ENCODE measurements around the gene IER3. TPM values are rescaled to one million over a fixed set of nuclear protein-coding genes. Genes with fewer than 3 reads are reported as not detected.
A peak's percentile ranks its signal among the peaks of the same experiment; 100 is the strongest.

IER3 gene
- total and polyA plus RNA-seq, 2 experiments from 2014 or later: 19.9 to 21.2 TPM

DNA sequence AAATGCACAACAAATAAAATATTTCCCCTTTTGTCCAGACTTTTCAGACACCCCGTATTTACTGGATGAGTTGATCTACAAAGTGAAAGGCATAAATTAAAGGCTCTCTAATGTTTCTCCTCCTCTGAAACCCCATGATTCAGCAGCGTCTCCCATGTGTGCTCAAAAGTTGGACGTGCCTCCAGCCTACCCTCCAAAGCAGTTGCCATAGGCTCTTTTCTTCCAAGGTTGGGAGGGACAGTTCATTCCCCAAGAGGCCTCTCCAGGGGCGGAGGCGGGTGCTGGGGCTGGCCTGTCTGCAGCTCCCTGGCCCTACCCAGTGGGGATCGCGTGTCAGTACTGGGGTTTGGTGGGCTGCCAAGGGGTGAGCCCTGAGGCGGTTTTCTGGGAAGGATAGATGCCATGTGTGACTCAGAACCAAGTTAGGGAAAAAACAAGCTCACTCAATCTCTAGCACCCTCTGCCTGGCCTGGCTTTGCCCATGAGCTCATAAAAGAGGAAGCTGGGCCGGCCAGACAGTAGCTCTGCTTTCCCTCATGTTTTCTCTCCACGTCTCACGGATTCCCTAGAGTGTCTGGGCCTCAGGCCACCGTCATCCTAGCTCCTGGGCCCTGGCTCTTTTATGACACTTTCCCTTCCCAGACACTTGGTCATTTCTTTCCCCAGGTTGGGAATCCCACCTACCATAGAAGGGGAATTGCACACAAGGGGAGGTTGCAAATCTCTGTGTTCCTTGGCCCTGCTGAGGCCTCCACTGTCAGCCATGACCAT is 8.0 kb upstream of the IER3 start:
- Histone ChIP-seq H3K4me3 (no peak overlapping the region), H3K27ac (ENCODE audit: low read depth) (no peak overlapping the region), H3K79me2 (replicated peaks; ENCODE audit: insufficient read depth) (no peaks in the 10 kb centered on the region), H3F3A (replicated peaks; ENCODE audit: low read depth) (no peaks in the 10 kb centered on the region), H4K20me1 (replicated peaks; ENCODE audit: insufficient read depth) (no peaks in the 10 kb centered on the region; the same call in 1 of the 2 replicates), H2AFZ (peak overlapping the region; percentile 32; the same call in 1 of the 2 replicates), H3K9me2 (ENCODE audit: insufficient read depth) (no peaks in the 10 kb centered on the region), H3K4me2 (no peak overlapping the region), H3K36me3 (ENCODE audit: insufficient read depth) (no peaks in the 10 kb centered on the region), H3K4me1 (ENCODE audit: insufficient read depth) (peaks cover 4% of the 10 kb centered on the region; the same call in 1 of the 2 replicates), H3K27me3 (ENCODE audit: insufficient read depth) (no peaks in the 10 kb centered on the region)
- ATAC-seq: peak; percentile 74
- Mint-ChIP-seq H3K27me3 (ENCODE audit: insufficient read depth, low read depth, poor library complexity) (peaks cover 4% of the 10 kb centered on the region), H3K9me3 (no peaks in the 10 kb centered on the region), H3K27ac (no peak overlapping the region), H3K36me3 (ENCODE audit: low read depth) (no peaks in the 10 kb centered on the region), H3K4me1 (peaks cover 12% of the 10 kb centered on the region), H3K4me3 (no peak overlapping the region)
- no peak for DNase-seq (ENCODE audit: low spot score)
- TF ChIP-seq ZNF114 (CRISPR knock-in tag; IDR thresholded peaks at IDR 0.05): no peak

DNA sequence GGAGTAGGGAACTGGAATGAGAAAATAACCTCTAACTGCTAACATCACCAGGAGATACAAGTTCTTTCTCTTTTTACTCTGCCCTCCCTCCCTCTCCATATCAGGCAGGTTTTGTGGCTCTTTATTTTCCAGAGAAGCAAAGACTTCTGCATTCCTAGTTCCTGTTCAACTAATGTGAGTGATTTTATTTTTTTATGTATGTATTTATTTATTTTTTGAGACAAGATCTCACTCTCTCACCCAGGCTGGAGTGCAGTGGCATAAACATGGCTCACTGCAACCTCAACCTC is 6.0 kb upstream of the IER3 start:
- peaks cover 13% of the 10 kb centered on the region for H3K4me1 Mint-ChIP-seq
- H3K27ac Mint-ChIP-seq: no peak overlapping the region
- DNase-seq (ENCODE audit: low spot score): no peak
- no peak overlapping the region for H2AFZ ChIP-seq
- H3K36me3 Mint-ChIP-seq (ENCODE audit: low read depth): no peaks in the 10 kb centered on the region
- peaks cover 4% of the 10 kb centered on the region; the same call in 1 of the 2 replicates for H3K4me1 ChIP-seq (ENCODE audit: insufficient read depth)
- H3K36me3 ChIP-seq (ENCODE audit: insufficient read depth): no peaks in the 10 kb centered on the region
- H3K27me3 Mint-ChIP-seq (ENCODE audit: insufficient read depth, low read depth, poor library complexity): peaks cover 8% of the 10 kb centered on the region
- ATAC-seq: no peak
- H3K4me2 ChIP-seq: no peak overlapping the region
- H3K9me3 Mint-ChIP-seq: no peaks in the 10 kb centered on the region
- no peak overlapping the region for H3K4me3 Mint-ChIP-seq
- H3K27me3 ChIP-seq (ENCODE audit: insufficient read depth): no peaks in the 10 kb centered on the region
- no peaks in the 10 kb centered on the region for H4K20me1 ChIP-seq (replicated peaks; ENCODE audit: insufficient read depth)
- H3K27ac ChIP-seq (ENCODE audit: low read depth): no peak overlapping the region
- no peaks in the 10 kb centered on the region for H3K9me2 ChIP-seq (ENCODE audit: insufficient read depth)
- no peak overlapping the region for H3K4me3 ChIP-seq
- H3K79me2 ChIP-seq (replicated peaks; ENCODE audit: insufficient read depth): no peaks in the 10 kb centered on the region
- H3F3A ChIP-seq (replicated peaks; ENCODE audit: low read depth): no peaks in the 10 kb centered on the region
- no peak for TF ChIP-seq CREB1 (CRISPR knock-in tag; IDR thresholded peaks at IDR 0.05; ENCODE audit: low read depth)
- no peak for TF ChIP-seq STAT1 (IDR thresholded peaks at IDR 0.05; ENCODE audit: unreplicated experiment)
- TF ChIP-seq, protein P1, sequence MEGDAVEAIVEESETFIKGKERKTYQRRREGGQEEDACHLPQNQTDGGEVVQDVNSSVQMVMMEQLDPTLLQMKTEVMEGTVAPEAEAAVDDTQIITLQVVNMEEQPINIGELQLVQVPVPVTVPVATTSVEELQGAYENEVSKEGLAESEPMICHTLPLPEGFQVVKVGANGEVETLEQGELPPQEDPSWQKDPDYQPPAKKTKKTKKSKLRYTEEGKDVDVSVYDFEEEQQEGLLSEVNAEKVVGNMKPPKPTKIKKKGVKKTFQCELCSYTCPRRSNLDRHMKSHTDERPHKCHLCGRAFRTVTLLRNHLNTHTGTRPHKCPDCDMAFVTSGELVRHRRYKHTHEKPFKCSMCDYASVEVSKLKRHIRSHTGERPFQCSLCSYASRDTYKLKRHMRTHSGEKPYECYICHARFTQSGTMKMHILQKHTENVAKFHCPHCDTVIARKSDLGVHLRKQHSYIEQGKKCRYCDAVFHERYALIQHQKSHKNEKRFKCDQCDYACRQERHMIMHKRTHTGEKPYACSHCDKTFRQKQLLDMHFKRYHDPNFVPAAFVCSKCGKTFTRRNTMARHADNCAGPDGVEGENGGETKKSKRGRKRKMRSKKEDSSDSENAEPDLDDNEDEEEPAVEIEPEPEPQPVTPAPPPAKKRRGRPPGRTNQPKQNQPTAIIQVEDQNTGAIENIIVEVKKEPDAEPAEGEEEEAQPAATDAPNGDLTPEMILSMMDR (conservative IDR thresholded peaks at IDR 0.05; ENCODE audit: low read depth in 2 of 2): no peak
- no peak for TF ChIP-seq NANOG (IDR thresholded peaks at IDR 0.05; ENCODE audit: borderline replicate concordance)
- TF ChIP-seq, protein P2, sequence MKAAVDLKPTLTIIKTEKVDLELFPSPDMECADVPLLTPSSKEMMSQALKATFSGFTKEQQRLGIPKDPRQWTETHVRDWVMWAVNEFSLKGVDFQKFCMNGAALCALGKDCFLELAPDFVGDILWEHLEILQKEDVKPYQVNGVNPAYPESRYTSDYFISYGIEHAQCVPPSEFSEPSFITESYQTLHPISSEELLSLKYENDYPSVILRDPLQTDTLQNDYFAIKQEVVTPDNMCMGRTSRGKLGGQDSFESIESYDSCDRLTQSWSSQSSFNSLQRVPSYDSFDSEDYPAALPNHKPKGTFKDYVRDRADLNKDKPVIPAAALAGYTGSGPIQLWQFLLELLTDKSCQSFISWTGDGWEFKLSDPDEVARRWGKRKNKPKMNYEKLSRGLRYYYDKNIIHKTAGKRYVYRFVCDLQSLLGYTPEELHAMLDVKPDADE (IDR thresholded peaks at IDR 0.05): no peak
- TF ChIP-seq JUNB (IDR thresholded peaks at IDR 0.05; ENCODE audit: unreplicated experiment): no peak
- TF ChIP-seq EZH2 (IDR thresholded peaks at IDR 0.05; ENCODE audit: low read depth, unreplicated experiment): no peak
- TF ChIP-seq ZNF114 (CRISPR knock-in tag; IDR thresholded peaks at IDR 0.05): no peak
- TF ChIP-seq, protein P3, sequence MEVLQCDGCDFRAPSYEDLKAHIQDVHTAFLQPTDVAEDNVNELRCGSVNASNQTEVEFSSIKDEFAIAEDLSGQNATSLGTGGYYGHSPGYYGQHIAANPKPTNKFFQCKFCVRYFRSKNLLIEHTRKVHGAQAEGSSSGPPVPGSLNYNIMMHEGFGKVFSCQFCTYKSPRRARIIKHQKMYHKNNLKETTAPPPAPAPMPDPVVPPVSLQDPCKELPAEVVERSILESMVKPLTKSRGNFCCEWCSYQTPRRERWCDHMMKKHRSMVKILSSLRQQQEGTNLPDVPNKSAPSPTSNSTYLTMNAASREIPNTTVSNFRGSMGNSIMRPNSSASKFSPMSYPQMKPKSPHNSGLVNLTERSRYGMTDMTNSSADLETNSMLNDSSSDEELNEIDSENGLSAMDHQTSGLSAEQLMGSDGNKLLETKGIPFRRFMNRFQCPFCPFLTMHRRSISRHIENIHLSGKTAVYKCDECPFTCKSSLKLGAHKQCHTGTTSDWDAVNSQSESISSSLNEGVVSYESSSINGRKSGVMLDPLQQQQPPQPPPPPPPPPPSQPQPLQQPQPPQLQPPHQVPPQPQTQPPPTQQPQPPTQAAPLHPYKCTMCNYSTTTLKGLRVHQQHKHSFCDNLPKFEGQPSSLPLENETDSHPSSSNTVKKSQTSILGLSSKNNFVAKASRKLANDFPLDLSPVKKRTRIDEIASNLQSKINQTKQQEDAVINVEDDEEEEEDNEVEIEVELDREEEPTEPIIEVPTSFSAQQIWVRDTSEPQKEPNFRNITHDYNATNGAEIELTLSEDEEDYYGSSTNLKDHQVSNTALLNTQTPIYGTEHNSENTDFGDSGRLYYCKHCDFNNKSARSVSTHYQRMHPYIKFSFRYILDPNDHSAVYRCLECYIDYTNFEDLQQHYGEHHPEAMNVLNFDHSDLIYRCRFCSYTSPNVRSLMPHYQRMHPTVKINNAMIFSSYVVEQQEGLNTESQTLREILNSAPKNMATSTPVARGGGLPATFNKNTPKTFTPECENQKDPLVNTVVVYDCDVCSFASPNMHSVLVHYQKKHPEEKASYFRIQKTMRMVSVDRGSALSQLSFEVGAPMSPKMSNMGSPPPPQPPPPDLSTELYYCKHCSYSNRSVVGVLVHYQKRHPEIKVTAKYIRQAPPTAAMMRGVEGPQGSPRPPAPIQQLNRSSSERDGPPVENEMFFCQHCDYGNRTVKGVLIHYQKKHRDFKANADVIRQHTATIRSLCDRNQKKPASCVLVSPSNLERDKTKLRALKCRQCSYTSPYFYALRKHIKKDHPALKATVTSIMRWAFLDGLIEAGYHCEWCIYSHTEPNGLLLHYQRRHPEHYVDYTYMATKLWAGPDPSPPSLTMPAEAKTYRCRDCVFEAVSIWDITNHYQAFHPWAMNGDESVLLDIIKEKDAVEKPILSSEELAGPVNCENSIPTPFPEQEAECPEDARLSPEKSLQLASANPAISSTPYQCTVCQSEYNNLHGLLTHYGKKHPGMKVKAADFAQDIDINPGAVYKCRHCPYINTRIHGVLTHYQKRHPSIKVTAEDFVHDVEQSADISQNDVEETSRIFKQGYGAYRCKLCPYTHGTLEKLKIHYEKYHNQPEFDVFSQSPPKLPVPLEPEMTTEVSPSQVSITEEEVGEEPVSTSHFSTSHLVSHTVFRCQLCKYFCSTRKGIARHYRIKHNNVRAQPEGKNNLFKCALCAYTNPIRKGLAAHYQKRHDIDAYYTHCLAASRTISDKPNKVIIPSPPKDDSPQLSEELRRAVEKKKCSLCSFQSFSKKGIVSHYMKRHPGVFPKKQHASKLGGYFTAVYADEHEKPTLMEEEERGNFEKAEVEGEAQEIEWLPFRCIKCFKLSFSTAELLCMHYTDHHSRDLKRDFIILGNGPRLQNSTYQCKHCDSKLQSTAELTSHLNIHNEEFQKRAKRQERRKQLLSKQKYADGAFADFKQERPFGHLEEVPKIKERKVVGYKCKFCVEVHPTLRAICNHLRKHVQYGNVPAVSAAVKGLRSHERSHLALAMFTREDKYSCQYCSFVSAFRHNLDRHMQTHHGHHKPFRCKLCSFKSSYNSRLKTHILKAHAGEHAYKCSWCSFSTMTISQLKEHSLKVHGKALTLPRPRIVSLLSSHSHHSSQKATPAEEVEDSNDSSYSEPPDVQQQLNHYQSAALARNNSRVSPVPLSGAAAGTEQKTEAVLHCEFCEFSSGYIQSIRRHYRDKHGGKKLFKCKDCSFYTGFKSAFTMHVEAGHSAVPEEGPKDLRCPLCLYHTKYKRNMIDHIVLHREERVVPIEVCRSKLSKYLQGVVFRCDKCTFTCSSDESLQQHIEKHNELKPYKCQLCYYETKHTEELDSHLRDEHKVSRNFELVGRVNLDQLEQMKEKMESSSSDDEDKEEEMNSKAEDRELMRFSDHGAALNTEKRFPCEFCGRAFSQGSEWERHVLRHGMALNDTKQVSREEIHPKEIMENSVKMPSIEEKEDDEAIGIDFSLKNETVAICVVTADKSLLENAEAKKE (CRISPR knock-in tag; IDR thresholded peaks at IDR 0.05): no peak
